Activated CD4-positive, alpha-beta T cell treated with anti-CD3 and anti-CD28 coated beads for 24 hours (primary cell): Measurements from ENCODE around the gene ZNF846.
"Not testable (repeated sequence)": the region's sequence is repeated elsewhere in the genome, so short reads cannot be mapped to it uniquely, and the experiment has no call there.

ENCODE experiments used
- DNase-seq, 2 donors: peaks; one replicate each; pipeline ENCODE4 v3.0.0-alpha.2; 2020; ENCODE audit warnings: low read depth in 2 of 2

Gene ZNF846

DNA sequence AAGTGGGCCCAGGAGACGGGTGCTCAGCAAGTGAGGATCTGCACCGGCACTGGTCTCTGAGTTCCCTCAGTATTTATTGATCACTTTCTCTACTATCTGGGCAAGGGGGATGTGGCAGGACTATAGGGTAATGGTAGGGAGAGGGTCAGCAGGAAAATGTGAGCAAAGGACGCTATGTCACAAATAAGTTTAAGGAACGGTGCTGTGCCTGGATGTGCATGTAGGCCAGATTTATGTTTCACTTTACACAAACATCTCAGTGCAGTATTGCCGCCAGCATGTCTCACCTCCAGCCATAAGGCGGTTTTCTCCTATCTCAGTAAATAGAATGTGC is 15.6 kb upstream of the ZNF846 start:
- not testable (repeated sequence) for DNase-seq

DNA sequence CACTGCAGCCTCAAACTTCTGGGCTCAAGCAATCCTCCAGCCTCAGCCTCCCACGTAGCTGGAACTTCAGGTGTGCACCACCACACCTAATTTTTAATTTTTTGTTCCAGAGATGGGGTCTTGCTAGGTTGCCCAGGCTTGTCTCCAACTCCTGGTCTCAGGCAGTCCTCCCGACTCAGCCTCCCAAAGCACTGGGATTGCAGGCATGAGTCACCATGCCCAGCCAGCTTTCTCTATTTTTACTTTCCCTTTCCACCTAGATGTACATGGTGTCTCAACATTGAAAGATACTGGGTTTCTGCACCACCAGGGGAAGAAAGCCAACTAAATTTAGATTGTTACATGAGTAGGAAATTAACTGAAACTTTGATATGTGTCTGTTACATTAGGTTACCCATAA is 13.8 kb upstream of the ZNF846 start:
- no peak for DNase-seq

DNA sequence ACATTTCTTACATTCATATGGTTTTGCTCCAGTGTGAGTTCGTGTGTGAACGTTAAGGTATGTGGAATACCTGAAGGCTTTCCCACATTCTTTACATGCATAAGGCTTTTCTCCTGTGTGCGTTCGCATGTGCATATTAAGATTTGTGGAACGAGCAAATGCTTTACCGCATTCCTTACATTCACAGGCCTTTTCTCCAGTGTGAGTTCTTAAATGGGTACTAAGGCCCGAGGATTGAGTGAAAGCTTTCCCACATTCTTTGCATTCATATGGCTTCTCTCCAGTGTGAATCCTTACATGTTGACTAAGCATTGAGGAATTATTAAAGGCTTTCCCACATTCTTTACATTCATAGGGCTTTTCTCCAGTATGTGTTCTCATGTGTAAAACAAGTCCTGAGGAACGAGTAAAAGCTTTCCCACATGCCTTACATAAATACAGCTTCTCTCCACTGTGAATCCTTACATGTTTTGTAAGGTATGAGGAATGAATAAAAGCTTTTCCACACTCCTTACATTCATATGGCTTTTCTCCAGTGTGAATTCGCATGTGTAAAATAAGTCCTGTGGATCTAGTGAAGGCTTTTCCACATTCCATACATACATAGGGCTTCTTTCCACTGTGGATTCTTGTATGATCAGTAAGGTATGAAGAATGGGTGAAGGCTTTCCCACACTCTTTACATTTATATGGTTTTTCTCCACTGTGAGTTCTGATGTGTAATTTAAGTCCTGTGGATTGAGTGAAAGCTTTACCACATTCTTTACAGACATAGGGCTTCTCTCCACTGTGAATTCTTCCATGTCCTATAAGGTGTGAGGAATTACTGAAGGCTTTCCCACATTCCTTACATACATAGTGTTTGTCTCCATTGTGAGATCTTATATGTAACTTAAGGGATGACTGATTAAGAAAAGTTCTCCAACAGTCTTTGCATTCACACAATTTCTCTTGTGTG is 10.7 kb downstream of the ZNF846 start:
- DNase-seq = no peak

DNA sequence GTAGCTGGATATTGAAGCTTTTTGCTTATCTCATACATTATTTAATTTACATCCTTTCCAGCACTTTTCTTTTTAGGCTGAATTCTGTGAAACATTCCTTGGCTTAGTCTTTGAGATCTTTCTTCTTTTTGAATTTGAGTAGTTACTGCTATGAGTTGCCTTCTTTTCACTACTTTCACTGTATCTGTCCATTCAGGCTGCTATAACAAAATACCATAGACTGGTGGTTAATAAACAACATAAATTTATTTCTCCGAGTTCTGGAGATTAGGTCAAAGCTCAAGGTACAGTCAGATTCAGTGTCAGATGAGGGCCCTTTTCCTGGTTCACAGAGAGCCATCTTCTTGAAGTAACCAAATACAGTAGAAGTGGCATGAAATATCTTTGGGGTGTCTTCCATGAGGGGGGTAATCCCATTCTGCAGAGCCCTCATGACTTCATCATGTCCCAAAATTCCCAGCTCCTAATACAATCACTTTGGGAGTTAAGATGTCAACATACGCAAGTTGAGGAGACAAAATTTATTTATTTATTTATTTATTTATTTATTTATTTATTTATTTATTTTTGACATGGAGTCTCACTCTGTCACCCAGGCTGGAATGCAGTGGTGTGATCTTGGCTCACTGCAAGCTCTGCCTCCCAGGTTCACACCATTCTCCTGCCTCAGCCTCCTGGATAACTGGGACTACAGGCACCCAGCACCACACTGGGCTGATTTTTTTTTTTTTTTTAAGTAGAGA is 15.7 kb downstream of the ZNF846 start:
- no peak for DNase-seq

DNA sequence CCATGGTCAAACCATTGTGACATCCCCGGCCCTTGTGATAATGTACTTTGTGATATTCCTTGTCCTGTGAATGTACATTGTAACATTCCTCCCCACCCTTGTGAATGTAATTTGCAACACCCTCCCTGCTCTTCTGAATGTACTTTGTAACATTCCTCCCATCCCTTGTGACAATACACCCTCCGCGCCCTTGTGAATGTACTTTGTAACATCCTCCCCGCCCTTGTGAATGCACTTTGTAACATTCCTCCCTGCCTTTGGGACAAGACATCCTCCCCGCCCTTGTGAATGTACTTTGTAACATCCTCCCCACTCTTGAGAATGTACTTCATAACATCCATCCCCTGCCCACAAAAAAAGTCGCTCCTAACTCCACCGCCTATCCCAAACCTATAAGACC is 17.1 kb downstream of the ZNF846 start:
- no peak for DNase-seq

DNA sequence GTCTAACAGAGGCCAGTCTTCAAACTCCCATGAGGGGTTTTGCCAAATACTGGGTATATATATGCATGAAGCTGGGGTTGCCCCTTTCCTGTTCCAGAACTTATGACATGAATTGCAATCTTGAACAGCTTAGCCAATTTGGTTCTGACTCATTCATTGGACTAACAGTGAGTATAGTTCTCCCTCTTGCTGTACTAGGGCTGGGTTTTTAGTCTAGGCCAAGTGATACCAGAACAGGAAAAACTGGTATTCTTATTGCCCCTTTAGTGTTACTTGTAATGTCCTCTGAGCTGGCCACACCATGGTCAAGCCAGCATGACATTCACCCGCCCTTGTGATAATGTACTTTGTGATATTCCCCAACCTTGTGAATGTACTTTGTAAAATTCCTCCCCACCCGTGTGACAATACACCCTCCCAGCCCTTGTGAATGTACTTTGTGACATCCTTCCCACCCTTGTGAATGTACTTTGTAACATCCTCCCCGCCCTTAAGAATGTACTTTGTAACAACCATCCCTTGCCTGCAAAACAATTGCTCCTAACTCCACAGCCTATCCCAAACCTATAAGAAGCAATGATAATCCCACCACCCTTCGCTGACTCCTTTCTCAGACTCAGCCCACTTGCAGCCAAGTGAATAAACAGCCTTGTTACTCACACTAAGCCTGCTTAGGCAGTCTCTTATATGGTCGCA is 26.9 kb downstream of the ZNF846 start:
- no peak for DNase-seq

DNA sequence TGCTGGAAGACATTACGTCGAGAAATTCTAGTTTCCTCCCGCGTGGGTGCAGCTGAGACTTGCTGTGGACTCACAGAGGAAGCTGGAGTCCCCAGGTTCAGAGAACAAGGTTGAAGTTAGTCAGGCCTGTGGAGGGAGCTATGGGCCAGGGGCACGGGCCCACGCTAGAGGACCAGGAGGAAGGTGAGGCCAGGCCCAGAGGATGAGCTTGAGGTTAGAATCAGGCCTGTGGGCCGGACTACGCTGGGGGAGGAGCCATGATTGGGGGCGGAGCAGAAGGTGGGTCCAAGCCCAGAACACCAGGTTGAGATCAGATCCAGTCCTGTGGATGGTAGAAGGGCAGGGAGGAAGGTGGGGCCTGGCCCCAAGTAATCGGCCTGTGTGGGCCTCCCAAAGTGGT is 32.6 kb downstream of the ZNF846 start:
- DNase-seq = no peak

DNA sequence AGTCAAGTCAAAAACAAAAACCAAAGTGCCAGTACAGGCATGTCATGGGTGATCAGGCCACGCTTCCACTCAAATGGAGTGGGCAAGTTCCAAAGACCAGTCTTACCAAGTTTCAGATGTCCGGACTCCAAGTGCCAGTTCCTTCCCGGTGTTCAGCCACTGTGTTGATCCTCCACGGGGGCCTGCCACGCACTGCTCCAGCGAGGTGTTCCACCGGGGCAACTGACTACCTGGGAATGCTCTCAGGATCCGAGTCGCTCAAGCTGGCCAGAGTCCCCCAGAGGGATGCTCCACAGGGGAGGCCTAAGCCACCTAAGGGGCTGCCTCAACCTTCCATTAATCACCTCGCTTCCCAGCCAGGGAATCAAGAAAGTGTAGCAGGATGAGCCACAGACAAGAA is 38.5 kb downstream of the ZNF846 start:
- DNase-seq = not testable (repeated sequence)

DNA sequence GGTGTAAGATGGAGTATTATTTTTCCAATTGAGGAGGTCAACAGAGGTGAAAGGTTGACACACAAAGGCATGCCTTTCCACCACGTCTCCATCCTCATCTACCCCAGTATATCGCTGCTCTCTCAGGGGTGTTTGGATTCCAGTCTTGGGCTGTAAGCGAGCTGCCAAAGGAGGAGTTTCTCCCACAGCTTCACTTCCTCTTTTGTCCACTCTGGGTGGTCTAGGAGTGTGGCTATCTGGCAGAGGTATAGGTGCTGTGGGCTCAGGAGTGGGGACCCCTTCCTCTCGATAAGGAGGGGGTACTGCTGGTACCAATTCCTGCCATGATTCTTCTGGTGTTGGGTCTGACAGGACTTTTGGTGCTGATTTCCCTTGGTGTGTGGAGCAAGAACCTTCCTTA is 39.4 kb downstream of the ZNF846 start:
- no peak for DNase-seq

DNA sequence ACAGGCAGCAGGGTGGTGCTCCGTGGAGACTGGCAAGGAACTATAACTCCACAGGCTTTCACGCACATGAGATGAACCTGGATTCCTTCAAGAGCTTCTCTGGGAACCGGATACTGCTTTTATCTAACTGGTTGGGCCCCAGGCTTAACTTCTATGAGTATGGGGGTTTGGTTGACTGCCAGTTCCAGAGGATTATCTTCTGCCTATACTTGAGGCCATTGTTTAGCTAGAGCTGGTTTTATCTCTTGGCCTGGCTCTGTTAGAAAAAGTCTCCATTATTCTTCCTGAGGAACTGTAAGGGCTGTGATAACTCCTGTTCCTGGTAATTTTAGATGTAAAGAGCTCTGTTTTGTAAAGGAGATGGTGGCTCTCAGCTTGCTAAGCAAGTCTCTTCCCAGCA is 40.9 kb downstream of the ZNF846 start:
- DNase-seq = no peak

DNA sequence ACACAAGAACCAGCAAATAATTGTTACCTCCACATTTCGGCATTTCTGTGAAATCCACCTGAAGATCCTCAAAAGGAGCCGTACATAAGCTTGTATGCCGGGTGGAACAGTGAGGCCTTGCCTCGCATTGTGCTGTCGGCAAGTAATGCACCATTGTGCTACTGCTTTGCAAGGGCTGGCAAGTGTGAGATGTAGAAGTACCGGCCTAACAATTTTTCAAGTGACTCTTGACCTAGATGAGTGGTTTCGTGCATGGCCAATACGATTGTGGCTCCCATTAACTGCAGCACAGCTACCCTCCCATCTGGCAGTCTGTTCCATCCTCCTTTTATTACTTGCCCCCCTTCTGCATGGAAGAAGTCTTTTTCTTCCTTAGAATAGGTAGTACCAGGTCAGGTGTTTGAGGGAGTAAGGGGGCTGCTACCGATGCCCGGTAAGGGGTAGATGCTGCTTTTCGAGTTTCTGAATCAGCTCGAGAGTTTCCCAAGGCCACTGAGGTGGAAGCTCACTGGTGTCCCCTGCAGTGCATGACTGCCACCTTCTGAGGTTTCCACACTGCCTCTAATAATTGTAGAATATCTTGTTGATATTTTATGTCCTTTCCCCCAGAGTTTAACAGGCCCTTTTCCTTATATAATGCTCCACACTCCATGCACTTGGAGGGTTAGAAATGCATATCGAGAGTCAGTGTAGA is 42.9 kb downstream of the ZNF846 start:
- DNase-seq = not testable (repeated sequence)

DNA sequence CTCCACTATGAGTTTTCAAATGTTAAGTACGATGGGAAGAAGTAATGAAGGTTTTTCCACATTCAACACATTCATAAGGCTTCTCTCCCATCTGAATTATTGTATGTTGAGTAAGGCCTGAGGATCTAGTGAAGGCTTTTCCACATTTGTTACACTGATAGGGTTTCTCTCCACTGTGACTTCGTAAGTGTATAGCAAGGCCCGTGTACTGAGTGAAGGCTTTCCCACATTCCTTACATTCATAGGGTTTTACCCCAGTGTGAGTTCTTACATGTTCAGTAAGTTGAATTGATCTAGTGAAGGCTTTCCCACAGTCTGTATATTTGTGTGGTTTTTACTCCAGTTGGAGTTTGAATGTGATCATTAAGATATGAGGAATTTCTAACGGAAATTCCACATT is 44.4 kb downstream of the ZNF846 start:
- no peak for DNase-seq

DNA sequence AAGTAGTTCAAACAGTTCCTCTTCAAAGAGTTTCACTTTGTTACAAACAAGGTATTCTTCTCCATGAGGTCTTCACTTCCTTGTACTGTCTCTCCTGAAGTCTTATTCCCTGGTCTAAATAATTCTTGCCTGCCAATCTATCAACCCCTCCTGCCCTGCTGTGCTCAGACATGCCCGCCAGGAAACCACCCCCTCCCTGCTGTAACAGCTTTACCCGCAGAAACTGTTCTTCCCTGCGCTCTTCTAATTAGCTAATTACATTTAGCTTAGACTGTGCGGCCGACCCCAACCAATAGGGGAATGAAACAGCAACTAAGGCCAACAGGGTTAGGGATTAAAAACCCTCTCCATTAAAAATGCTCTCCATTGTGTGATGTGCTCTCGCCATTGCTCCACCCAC is 46.7 kb downstream of the ZNF846 start:
- DNase-seq = no peak

DNA sequence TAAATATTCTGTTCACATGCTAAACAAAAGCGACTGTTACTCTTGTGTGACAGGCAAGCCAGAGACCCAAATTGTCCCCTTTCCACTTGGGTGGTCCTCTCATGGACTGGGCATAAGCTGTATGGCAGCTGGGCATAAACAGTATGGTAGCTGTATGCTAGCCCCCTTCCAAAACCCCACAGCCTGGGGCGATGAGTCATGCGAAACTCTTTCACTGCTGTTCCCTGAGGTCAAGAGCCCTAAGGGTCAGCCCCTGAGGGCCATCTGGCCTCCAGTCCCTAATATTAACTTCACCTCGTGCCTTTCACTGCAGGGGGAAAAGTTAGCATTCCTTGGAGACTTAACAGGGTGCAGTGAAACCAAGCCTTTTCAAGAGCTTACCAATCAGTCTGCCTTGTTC is 48.0 kb downstream of the ZNF846 start:
- DNase-seq = no peak

DNA sequence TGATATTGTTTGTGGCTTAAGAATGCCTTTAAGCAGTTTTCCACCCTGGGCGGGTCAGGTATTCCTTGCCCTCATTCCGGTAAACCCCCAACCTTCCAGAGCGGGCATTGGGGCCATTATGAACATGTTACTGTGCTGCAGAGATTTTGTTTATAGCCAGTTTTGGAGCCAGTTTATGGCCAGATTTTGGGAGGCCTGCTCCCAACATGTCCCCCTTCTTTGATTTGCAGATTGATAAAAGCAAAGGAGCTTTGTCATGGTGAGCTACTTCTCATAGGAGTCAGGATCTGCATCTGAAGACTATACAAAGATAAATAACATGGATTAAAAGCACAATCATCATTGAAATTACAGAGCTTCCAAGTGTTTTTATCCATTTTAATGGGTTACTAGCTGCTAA is 56.7 kb downstream of the ZNF846 start:
- no peak for DNase-seq

DNA sequence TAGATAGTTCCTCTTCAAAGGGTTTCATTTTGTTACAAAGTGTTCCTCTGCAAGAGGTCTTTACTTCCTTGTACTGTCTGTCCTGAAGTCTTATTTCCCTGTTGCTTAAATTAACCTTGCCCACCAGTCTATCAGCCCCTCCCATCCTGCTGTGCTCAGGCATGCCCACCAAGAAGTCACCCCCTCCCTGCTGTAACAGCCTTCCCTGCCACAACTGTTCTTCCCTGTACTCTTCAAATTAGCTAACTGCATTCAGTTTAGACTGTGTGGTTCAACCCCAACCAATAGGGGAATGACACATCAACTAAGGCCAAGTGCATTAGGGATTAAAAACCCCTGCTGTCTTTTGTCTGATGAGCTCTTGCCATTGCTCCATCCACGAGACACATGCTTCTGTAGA is 59.2 kb downstream of the ZNF846 start:
- DNase-seq = no peak

DNA sequence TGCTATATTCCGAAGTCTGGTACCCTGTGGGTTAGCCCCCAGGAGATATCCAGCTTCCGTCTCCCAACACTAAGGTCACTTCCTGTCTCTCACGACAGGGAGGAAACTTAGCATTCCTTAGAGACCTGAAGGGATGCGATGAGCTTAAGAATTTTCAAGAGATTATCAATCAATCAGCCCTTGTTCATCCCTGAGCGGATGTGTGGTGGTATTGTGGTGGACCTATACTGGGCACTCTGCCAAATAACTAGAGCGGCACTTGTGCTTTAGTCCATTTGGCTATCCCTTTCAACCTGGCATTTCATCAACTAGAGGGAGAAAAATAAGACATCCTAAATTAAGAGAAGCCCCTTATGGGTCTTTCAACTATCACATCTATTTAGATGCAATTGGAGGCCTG is 62.7 kb downstream of the ZNF846 start:
- no peak for DNase-seq

DNA sequence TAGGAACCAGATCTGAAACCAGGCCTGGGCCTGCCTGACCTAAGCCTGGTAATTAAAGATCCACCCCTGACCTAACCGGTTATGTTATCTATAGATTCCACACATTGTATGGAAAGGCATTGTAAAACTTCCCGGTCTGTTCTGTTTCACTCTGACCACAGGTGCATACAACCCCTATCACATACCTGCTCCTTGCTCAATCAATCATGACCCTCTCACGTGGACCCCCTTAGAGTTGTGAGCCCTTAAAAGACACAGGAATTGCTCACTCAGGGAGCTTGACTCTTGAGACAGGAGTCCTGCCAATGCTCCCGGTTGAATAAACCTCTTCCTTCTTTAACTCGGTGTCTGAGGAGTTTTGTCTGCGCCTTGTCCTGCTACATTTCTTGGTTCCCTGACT is 66.4 kb downstream of the ZNF846 start:
- DNase-seq = no peak
